Vagina (tissue), 2 donors: ENCODE measurements around the gene LAMB1.

Source experiments
- CTCF ChIP-seq, 3 experiments: fragments of 450-650 bp in 2 of 3; fragments of 200-600 bp in 1 of 3; sonication (generic) in 1 of 3; IDR thresholded peaks; one replicate each; pipeline ENCODE4 v1.5.1; 2017 to 2019; ENCODE audit warnings: antibody characterized with exemption in 3 of 3, mild to moderate bottlenecking in 2 of 3, moderate library complexity in 2 of 3
- POLR2AphosphoS5 ChIP-seq, 2 donors: sonication (generic); formaldehyde crosslinking; IDR thresholded peaks; one replicate each; pipeline ENCODE4 v1.9.0; 2017; ENCODE audit warnings: antibody characterized with exemption in 2 of 2, mild to moderate bottlenecking in 2 of 2, low read depth in 1 of 2; ENCODE audit not compliant: insufficient read depth in 1 of 2

- TF ChIP-seq POLR2AphosphoS5 (IDR thresholded peaks at IDR 0.05; ENCODE audit: insufficient read depth in 1 of 2, low read depth in 1 of 2) (no peak), CTCF (IDR thresholded peaks at IDR 0.05) (no peak)
These were observed 7.4 kb upstream of the LAMB1 start for GRCh38 chr7:108010377-108010776.
